SK-N-SH (cell line): Measurements from ENCODE around the gene TCEAL4. TPM values are rescaled to one million over a fixed set of nuclear protein-coding genes. Genes with fewer than 3 reads are reported as not detected.

Source experiments
- CTCF ChIA-PET: fragments of 300-600, 350-600 bp; formaldehyde crosslinking; extraction: SDS; loops from one replicate; lab custom pipeline; 2021; lab: Yijun Ruan, JAX
- POLR2A ChIA-PET: fragments of 350-600 bp; sonication (Branson Sonifier 250); formaldehyde crosslinking; extraction: SDS; loops from one replicate; lab custom pipeline; 2020; ENCODE audit warnings: antibody characterized with exemption, inconsistent platforms; lab: Yijun Ruan, JAX
- DNase-seq: peaks from one replicate; pipeline ENCODE4 v3.0.0; 2012
- H2AFZ ChIP-seq: fragments of 200-600 bp; sonication (generic); 2 replicates; pipeline ENCODE4 v1.8.1; 2016; ENCODE audit warnings: antibody characterized with exemption, mild to moderate bottlenecking, low read depth
- H3F3A ChIP-seq: fragments of 200-600 bp; sonication (generic); replicated peaks from 2 replicates; pipeline ENCODE3; 2016; ENCODE audit warnings: antibody characterized with exemption, mild to moderate bottlenecking; ENCODE audit not compliant: insufficient read depth
- H3K27ac ChIP-seq, 2 experiments: fragments of 200-500 bp in 1 of 2; fragments of 200-600 bp in 1 of 2; sonication (Bioruptor generic) in 1 of 2; sonication (generic), shearing (Covaris generic) in 1 of 2; 2 replicates each; pipeline versions ENCODE4 v1.5.1 to v1.6.1; 2014 to 2016; ENCODE audit warnings: low read depth in 2 of 2, inconsistent platforms in 1 of 2, low read length in 1 of 2, mild to moderate bottlenecking in 1 of 2, mixed read lengths in 1 of 2
- H3K27me3 ChIP-seq: fragments of 200-600 bp; sonication (generic), shearing (Covaris generic); 2 replicates; pipeline ENCODE4 v1.6.1; 2016; ENCODE audit warnings: mixed run types; ENCODE audit not compliant: insufficient read depth
- H3K36me3 ChIP-seq, 2 experiments: fragments of 200-500 bp in 1 of 2; fragments of 200-600 bp in 1 of 2; sonication (Bioruptor generic) in 1 of 2; sonication (generic) in 1 of 2; replicated peaks in 1 of 2; 2 replicates each; pipeline versions ENCODE3 to v1.5.1; 2014 to 2016; ENCODE audit warnings: low read length in 1 of 2, mild to moderate bottlenecking in 1 of 2; ENCODE audit not compliant: insufficient read depth in 2 of 2, control insufficient read depth in 1 of 2
- H3K4me1 ChIP-seq, 2 experiments: fragments of 200-500 bp in 1 of 2; fragments of 200-600 bp in 1 of 2; sonication (Bioruptor generic) in 1 of 2; sonication (generic), shearing (Covaris generic) in 1 of 2; 2 replicates each; pipeline versions ENCODE4 v1.5.1 to v1.6.1; 2014 to 2016; ENCODE audit warnings: low read depth in 1 of 2, low read length in 1 of 2, mixed run types in 1 of 2; ENCODE audit not compliant: insufficient read depth in 2 of 2, control insufficient read depth in 1 of 2
- H3K4me2 ChIP-seq: fragments of 200-600 bp; sonication (generic), shearing (Covaris generic); 2 replicates; pipeline ENCODE4 v1.6.1; 2017; ENCODE audit warnings: mixed run types
- H3K4me3 ChIP-seq, 2 experiments: fragments of 200-500 bp in 1 of 2; fragments of 200-600 bp in 1 of 2; sonication (Bioruptor generic) in 1 of 2; sonication (generic), shearing (Covaris generic) in 1 of 2; 2 replicates each; pipeline versions ENCODE4 v1.5.1 to v1.8.1; 2014 to 2016; ENCODE audit warnings: low read depth in 2 of 2, inconsistent platforms in 1 of 2, low read length in 1 of 2, mild to moderate bottlenecking in 1 of 2, mixed read lengths in 1 of 2, moderate library complexity in 1 of 2
- H3K79me2 ChIP-seq: fragments of 200-600 bp; sonication (generic); 2 replicates; pipeline ENCODE4 v1.8.1; 2017; ENCODE audit warnings: mild to moderate bottlenecking; ENCODE audit not compliant: insufficient read depth
- H3K9ac ChIP-seq: fragments of 200-600 bp; sonication (generic); 2 replicates; pipeline ENCODE4 v1.6.1; 2017; ENCODE audit warnings: mixed run types
- H3K9me2 ChIP-seq: fragments of 200-600 bp; sonication (generic); 2 replicates; pipeline ENCODE4 v1.6.1; 2017; ENCODE audit warnings: mixed run types
- H3K9me3 ChIP-seq: fragments of 200-600 bp; sonication (generic); 2 replicates; pipeline ENCODE4 v1.6.1; 2017; ENCODE audit warnings: mixed run types, mild to moderate bottlenecking, moderate library complexity
- H4K20me1 ChIP-seq: fragments of 200-600 bp; sonication (generic); 2 replicates; pipeline ENCODE4 v1.6.1; 2017; ENCODE audit warnings: mild to moderate bottlenecking, mixed run types; ENCODE audit not compliant: insufficient read depth
- CTCF ChIP-seq: fragments of 200-600 bp; sonication (generic); IDR thresholded peaks from 2 replicates; pipeline ENCODE4 v1.6.1; 2017; ENCODE audit warnings: antibody characterized with exemption, mild to moderate bottlenecking, moderate library complexity
- ELF1 ChIP-seq: IDR thresholded peaks from 2 replicates; pipeline ENCODE4 v1.4.0; 2012
- FOSL2 ChIP-seq: IDR thresholded peaks from 2 replicates; pipeline ENCODE4 v1.4.0; 2012; ENCODE audit warnings: low read depth, mild to moderate bottlenecking, moderate library complexity, borderline replicate concordance
- GABPA ChIP-seq: IDR thresholded peaks from 2 replicates; pipeline ENCODE4 v1.4.0; 2012; ENCODE audit warnings: low read depth, mild to moderate bottlenecking
- IRF3 ChIP-seq: fragments of 150-350 bp; IDR thresholded peaks from 2 replicates; pipeline ENCODE4 v1.6.1; 2016; ENCODE audit warnings: mild to moderate bottlenecking, low read depth, low read length
- NFIC ChIP-seq: IDR thresholded peaks from 2 replicates; pipeline ENCODE4 v1.4.0; 2012; ENCODE audit warnings: borderline replicate concordance
- NRF1 ChIP-seq: IDR thresholded peaks from 2 replicates; pipeline ENCODE4 v1.6.1; 2012; ENCODE audit warnings: low read depth, mild to moderate bottlenecking, low read length
- POLR2AphosphoS5 ChIP-seq: IDR thresholded peaks from 2 replicates; pipeline ENCODE4 v1.6.1; 2012; ENCODE audit warnings: low read depth, low read length
- RCOR1 ChIP-seq: fragments of 150-350 bp; IDR thresholded peaks from 2 replicates; pipeline ENCODE4 v1.6.1; 2017; ENCODE audit warnings: antibody characterized with exemption, low read length
- TAF1 ChIP-seq: IDR thresholded peaks from 2 replicates; pipeline ENCODE4 v1.6.1; 2012; ENCODE audit warnings: low read depth, mild to moderate bottlenecking, low read length, moderate library complexity, borderline replicate concordance
- TEAD4 ChIP-seq: IDR thresholded peaks from 2 replicates; pipeline ENCODE4 v1.4.0; 2012; ENCODE audit warnings: mild to moderate bottlenecking, borderline replicate concordance; ENCODE audit not compliant: insufficient read depth
- ZBTB33 ChIP-seq: IDR thresholded peaks from 2 replicates; pipeline ENCODE4 v1.4.0; 2012; ENCODE audit warnings: low read depth, borderline replicate concordance
- WGBS: methylation state at CpG from one replicate; pipeline ENCODE4 v1.1.6; 2017; ENCODE audit warnings: low lambda C conversion rate; 5-methylcytosine and 5-hydroxymethylcytosine counted together
- polyA plus RNA-seq, 3 experiments: library from polyadenylated mRNA; depleted of rRNA; stranded (reverse); fragments of >200 nt; gene quantifications; 2 replicates each; pipeline ENCODE4 v1.2.3, GENCODE V29; 2012

Gene TCEAL4
- polyA plus RNA-seq, 1 of the 3 experiments (the other 2 are of a cell fraction) = 39.1 TPM

GRCh38 chrX:103537871-103538387, 47.4 kb upstream of the TCEAL4 start:
- no peak overlapping the region for H3K4me2 ChIP-seq
- H3K27me3 ChIP-seq = no peaks in the 10 kb centered on the region
- H2AFZ ChIP-seq = no peak overlapping the region
- peaks cover 2% of the 10 kb centered on the region for H3F3A ChIP-seq
- no peaks in the 10 kb centered on the region for H3K79me2 ChIP-seq
- H4K20me1 ChIP-seq = no peaks in the 10 kb centered on the region
- H3K4me3 ChIP-seq = no peak overlapping the region
- no peak for TF ChIP-seq TEAD4
- TF ChIP-seq ZBTB33 = no peak
- no peak for TF ChIP-seq IRF3
- no peak for TF ChIP-seq CTCF
- H3K36me3 ChIP-seq = no peaks in the 10 kb centered on the region
- no peak overlapping the region for H3K27ac ChIP-seq
- CTCF ChIA-PET = no interaction called here
- POLR2A ChIA-PET = no interaction called here
- no peaks in the 10 kb centered on the region for H3K9me3 ChIP-seq
- peaks cover 0 to 2% of the 10 kb centered on the region in 2 experiments; a peak in 1 of 4 replicates for H3K4me1 ChIP-seq
- DNase-seq = no peak
- no peaks in the 10 kb centered on the region for H3K9me2 ChIP-seq
- H3K9ac ChIP-seq = no peak overlapping the region
- 45% methylated on average over 3 of the region's 3 CpGs for WGBS

GRCh38 chrX:103538728-103539127, 46.6 kb upstream of the TCEAL4 start:
- Histone ChIP-seq H3K36me3 (no peaks in the 10 kb centered on the region), H4K20me1 (no peaks in the 10 kb centered on the region), H3K9me2 (no peaks in the 10 kb centered on the region), H3K27ac (no peak overlapping the region)
- TF ChIP-seq NFIC = no peak
- no peak for TF ChIP-seq POLR2AphosphoS5
- no peak for TF ChIP-seq FOSL2
- no peak for TF ChIP-seq TEAD4
- TF ChIP-seq ELF1 = no peak
- no peak for TF ChIP-seq GABPA
- TF ChIP-seq NRF1 = no peak
- no peak for TF ChIP-seq RCOR1
- TF ChIP-seq TAF1 = no peak
- TF ChIP-seq, all 33 proteins: peak for 0
- no peak overlapping the region for H3K9ac ChIP-seq
- H3K27me3 ChIP-seq = no peaks in the 10 kb centered on the region
- peaks cover 0 to 1% of the 10 kb centered on the region in 2 experiments; a peak in 1 of 4 replicates for H3K4me1 ChIP-seq
- H2AFZ ChIP-seq = no peak overlapping the region
- H3K4me2 ChIP-seq = no peak overlapping the region
- DNase-seq = no peak
- ChIA-PET CTCF (no interaction called here), POLR2A (no interaction called here)
- no peaks in the 10 kb centered on the region for H3K79me2 ChIP-seq
- H3F3A ChIP-seq = no peaks in the 10 kb centered on the region
- H3K4me3 ChIP-seq = no peak overlapping the region
- H3K9me3 ChIP-seq = no peaks in the 10 kb centered on the region
